ENCODE data around the gene CLMP. TPM values are rescaled to one million over a fixed set of nuclear protein-coding genes. Genes with fewer than 3 reads are reported as not detected.

CLMP gene
- total and polyA plus RNA-seq, 2 donors (not counting 3 experiments of a cell fraction or from before 2014, with no cell fraction given): 0.03 to 0.18 TPM

DNA sequence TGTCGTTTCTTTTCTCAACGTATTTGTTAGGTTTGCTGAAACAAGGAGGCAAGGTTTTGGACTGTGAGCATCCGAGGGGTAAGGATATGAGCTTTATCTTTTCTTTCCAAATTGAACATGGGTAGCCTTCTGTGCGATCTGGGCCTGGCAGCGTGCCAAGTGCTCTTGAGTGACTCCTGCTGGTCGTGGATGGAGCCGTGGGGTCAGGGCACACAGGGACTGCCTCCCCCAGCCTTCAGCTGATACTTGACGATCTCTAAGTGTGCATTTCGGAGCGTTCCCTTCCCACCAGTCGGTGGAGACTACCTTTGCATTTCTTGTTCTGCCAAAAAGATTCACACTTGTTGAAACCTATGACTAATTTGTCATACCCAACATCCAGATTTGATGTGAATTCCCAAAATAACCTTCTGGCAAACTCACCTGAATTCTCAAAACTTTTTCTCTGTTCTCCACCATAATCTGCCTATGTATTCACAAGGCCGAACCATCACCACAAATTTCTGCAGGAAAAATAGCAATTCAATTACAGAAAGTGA lies 40.1 kb upstream of the CLMP start:
- H3K9me3 ChIP-seq (replicated peaks; ENCODE audit: control insufficient read depth, insufficient read depth, low read length): no peaks in the 10 kb centered on the region
- dilution Hi-C loops (cut with MboI; ENCODE audit: extremely low pct_ligation_motif_present, low sequenced_read_pairs) (no loop called here), intact Hi-C loops (cut with micrococcal nuclease) (no loop called here)
- no peaks in the 10 kb centered on the region for H3K9me1 ChIP-seq (replicated peaks; ENCODE audit: control insufficient read depth, extremely low read depth, insufficient read depth, low read length)
- H3K27me3 ChIP-seq (ENCODE audit: control insufficient read depth in 2 of 2, insufficient read depth in 2 of 2, low read length in 2 of 2): no peaks in the 10 kb centered on the region
- FAIRE-seq (peak; percentile 62), DNase-seq (ENCODE audit: low read depth, low spot score) (peak; percentile 41)
- H3K9ac ChIP-seq (replicated peaks; ENCODE audit: extremely low read depth, insufficient read depth, low read length): no peak overlapping the region
- no peaks in the 10 kb centered on the region for H3K4me1 ChIP-seq (ENCODE audit: control insufficient read depth, extremely low read depth, insufficient read depth, low read length)
- no peak overlapping the region for H3K4me3 ChIP-seq (replicated peaks in 1 of 3; ENCODE audit: insufficient read depth in 1 of 3, low read depth in 1 of 3, low read length in 3 of 3)
- BruUV-seq (replicated peaks): no TSS peak
- no peak overlapping the region for H3K27ac ChIP-seq (ENCODE audit: insufficient read depth, low read depth, low read length)
- no peaks in the 10 kb centered on the region for H3K36me3 ChIP-seq (ENCODE audit: control insufficient read depth in 2 of 2, extremely low read depth in 1 of 2, insufficient read depth in 2 of 2, low read length in 2 of 2)
- no peak overlapping the region for H3K4me2 ChIP-seq (ENCODE audit: insufficient read depth, low read length)
- H3K79me2 ChIP-seq (ENCODE audit: control insufficient read depth, insufficient read depth, low read length): no peaks in the 10 kb centered on the region
- ChIA-PET CTCF (interaction anchor here (0.9 to 4.4 kb wide), 15 partner anchors 9 to 132 kb away, joined by 3 to 21 read pairs (median 5); no protein-coding TSS in a partner anchor), POLR2A (no interaction called here)
- H2AFZ ChIP-seq (ENCODE audit: low read depth, low read length): no peak overlapping the region
- TF ChIP-seq POLR2AphosphoS5 (IDR thresholded peaks at IDR 0.05; ENCODE audit: insufficient read depth, low read depth, low read length): no peak
- TF ChIP-seq MAX (IDR thresholded peaks at IDR 0.05; ENCODE audit: insufficient read depth, insufficient read length): no peak
- TF ChIP-seq, protein P1, sequence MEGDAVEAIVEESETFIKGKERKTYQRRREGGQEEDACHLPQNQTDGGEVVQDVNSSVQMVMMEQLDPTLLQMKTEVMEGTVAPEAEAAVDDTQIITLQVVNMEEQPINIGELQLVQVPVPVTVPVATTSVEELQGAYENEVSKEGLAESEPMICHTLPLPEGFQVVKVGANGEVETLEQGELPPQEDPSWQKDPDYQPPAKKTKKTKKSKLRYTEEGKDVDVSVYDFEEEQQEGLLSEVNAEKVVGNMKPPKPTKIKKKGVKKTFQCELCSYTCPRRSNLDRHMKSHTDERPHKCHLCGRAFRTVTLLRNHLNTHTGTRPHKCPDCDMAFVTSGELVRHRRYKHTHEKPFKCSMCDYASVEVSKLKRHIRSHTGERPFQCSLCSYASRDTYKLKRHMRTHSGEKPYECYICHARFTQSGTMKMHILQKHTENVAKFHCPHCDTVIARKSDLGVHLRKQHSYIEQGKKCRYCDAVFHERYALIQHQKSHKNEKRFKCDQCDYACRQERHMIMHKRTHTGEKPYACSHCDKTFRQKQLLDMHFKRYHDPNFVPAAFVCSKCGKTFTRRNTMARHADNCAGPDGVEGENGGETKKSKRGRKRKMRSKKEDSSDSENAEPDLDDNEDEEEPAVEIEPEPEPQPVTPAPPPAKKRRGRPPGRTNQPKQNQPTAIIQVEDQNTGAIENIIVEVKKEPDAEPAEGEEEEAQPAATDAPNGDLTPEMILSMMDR (IDR thresholded peaks at IDR 0.05; ENCODE audit: extremely low read depth in 1 of 2, insufficient read depth in 1 of 2, low read depth in 1 of 2, low read length in 2 of 2): peak; percentile 64 to 68
- H4K20me1 ChIP-seq (replicated peaks; ENCODE audit: control insufficient read depth, extremely low read depth, insufficient read depth, low read length): no peaks in the 10 kb centered on the region

- CTCF ChIA-PET: interaction anchor here (2.2 to 4.4 kb wide), 2 partner anchors 13 to 131 kb away, joined by 8 to 21 read pairs; no protein-coding TSS in a partner anchor
- H3K27me3 ChIP-seq (ENCODE audit: control insufficient read depth in 2 of 2, insufficient read depth in 2 of 2, low read length in 2 of 2): no peaks in the 10 kb centered on the region
- no peak overlapping the region for H3K4me2 ChIP-seq (ENCODE audit: insufficient read depth, low read length)
- no peak for DNase-seq (ENCODE audit: low read depth, low spot score)
- no peaks in the 10 kb centered on the region for H4K20me1 ChIP-seq (replicated peaks; ENCODE audit: control insufficient read depth, extremely low read depth, insufficient read depth, low read length)
- POLR2A ChIA-PET: no interaction called here
- no peaks in the 10 kb centered on the region for H3K79me2 ChIP-seq (ENCODE audit: control insufficient read depth, insufficient read depth, low read length)
- no peak overlapping the region for H3K9ac ChIP-seq (replicated peaks; ENCODE audit: extremely low read depth, insufficient read depth, low read length)
- no peak overlapping the region for H3K4me3 ChIP-seq (replicated peaks in 1 of 3; ENCODE audit: insufficient read depth in 1 of 3, low read depth in 1 of 3, low read length in 3 of 3)
- H3K4me1 ChIP-seq (ENCODE audit: control insufficient read depth, extremely low read depth, insufficient read depth, low read length): no peaks in the 10 kb centered on the region
- intact Hi-C loops (cut with micrococcal nuclease): no loop called here
- no peaks in the 10 kb centered on the region for H3K9me1 ChIP-seq (replicated peaks; ENCODE audit: control insufficient read depth, extremely low read depth, insufficient read depth, low read length)
- no peaks in the 10 kb centered on the region for H3K9me3 ChIP-seq (replicated peaks; ENCODE audit: control insufficient read depth, insufficient read depth, low read length)
- dilution Hi-C loops (cut with MboI; ENCODE audit: extremely low pct_ligation_motif_present, low sequenced_read_pairs): no loop called here
- H3K27ac ChIP-seq (ENCODE audit: insufficient read depth, low read depth, low read length): no peak overlapping the region
- TF ChIP-seq MYC (IDR thresholded peaks at IDR 0.05; ENCODE audit: low read depth, low read length): no peak
- no peak for TF ChIP-seq MAX (IDR thresholded peaks at IDR 0.05; ENCODE audit: insufficient read depth, insufficient read length)
- no peak for TF ChIP-seq EZH2 (IDR thresholded peaks at IDR 0.05; ENCODE audit: borderline replicate concordance, low read depth, low read length, severe bottlenecking)
- TF ChIP-seq POLR2AphosphoS5 (IDR thresholded peaks at IDR 0.05; ENCODE audit: insufficient read depth, low read depth, low read length): no peak
- TF ChIP-seq GATA2 (IDR thresholded peaks at IDR 0.05; ENCODE audit: insufficient read depth, insufficient read length, low read depth, low read length): no peak
- TF ChIP-seq POLR2A (IDR thresholded peaks at IDR 0.05; ENCODE audit: low read depth, low read length): no peak
- TF ChIP-seq JUN (IDR thresholded peaks at IDR 0.05; ENCODE audit: borderline replicate concordance, insufficient read depth, insufficient read length, low read depth): no peak
- TF ChIP-seq FOS (IDR thresholded peaks at IDR 0.05; ENCODE audit: borderline replicate concordance, insufficient read depth, low read length): no peak
- TF ChIP-seq, protein P1 (IDR thresholded peaks at IDR 0.05; ENCODE audit: extremely low read depth in 1 of 2, insufficient read depth in 1 of 2, low read depth in 1 of 2, low read length in 2 of 2): no peak
- BruUV-seq (replicated peaks): no TSS peak
- no peak overlapping the region for H2AFZ ChIP-seq (ENCODE audit: low read depth, low read length)
- no peaks in the 10 kb centered on the region for H3K36me3 ChIP-seq (ENCODE audit: control insufficient read depth in 2 of 2, extremely low read depth in 1 of 2, insufficient read depth in 2 of 2, low read length in 2 of 2)
- FAIRE-seq: no peak
Measured at GRCh38 chr11:123233975-123234334, 38.9 kb upstream of the CLMP start.
